HUES48 (cell line): ENCODE results near the gene MCTP1.

Experiments
- H3K27ac ChIP-seq: one replicate; pipeline ENCODE4 v1.7.0; 2013; ENCODE audit warnings: low read depth, low read length, inconsistent platforms
- H3K27me3 ChIP-seq: 2 replicates; pipeline ENCODE4 v1.6.1; 2013; ENCODE audit warnings: mild to moderate bottlenecking, low read length; ENCODE audit not compliant: control insufficient read depth, insufficient read depth
- H3K36me3 ChIP-seq: 2 replicates; pipeline ENCODE4 v1.6.1; 2013; ENCODE audit warnings: low read length; ENCODE audit not compliant: control insufficient read depth, insufficient read depth
- H3K4me1 ChIP-seq: 2 replicates; pipeline ENCODE4 v1.6.1; 2013; ENCODE audit warnings: mild to moderate bottlenecking, low read length; ENCODE audit not compliant: control insufficient read depth, insufficient read depth
- H3K4me3 ChIP-seq: 2 replicates; pipeline ENCODE4 v1.5.1; 2013; ENCODE audit warnings: mild to moderate bottlenecking, low read depth, low read length
- H3K9ac ChIP-seq: 2 replicates; pipeline ENCODE4 v1.6.1; 2013; ENCODE audit warnings: mild to moderate bottlenecking, low read depth, low read length, moderate library complexity
- H3K9me3 ChIP-seq: 2 replicates; pipeline ENCODE4 v1.6.1; 2013; ENCODE audit warnings: low read length; ENCODE audit not compliant: control insufficient read depth, insufficient read depth

Gene MCTP1

DNA sequence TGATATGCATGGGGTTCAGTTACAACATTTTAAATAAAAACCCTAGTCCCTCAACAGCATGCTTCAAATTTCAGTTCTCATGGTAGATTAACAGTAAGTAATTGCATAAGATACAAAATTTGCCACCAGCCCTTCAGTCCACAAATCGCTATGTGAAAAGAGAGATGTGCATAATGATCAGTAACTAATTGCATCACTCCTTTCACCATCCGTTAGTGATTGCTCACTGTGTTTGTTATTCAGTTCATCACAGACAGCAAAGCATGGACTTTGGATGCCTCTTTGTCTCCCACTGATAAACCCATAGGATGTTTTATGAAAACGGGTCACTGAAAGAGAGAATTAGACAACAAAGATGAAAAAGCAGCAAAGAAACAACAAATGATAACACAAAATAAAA lies 103.2 kb downstream of the MCTP1 start:
- Histone ChIP-seq H3K27me3 (no peaks in the 10 kb centered on the region), H3K27ac (no peak overlapping the region)

DNA sequence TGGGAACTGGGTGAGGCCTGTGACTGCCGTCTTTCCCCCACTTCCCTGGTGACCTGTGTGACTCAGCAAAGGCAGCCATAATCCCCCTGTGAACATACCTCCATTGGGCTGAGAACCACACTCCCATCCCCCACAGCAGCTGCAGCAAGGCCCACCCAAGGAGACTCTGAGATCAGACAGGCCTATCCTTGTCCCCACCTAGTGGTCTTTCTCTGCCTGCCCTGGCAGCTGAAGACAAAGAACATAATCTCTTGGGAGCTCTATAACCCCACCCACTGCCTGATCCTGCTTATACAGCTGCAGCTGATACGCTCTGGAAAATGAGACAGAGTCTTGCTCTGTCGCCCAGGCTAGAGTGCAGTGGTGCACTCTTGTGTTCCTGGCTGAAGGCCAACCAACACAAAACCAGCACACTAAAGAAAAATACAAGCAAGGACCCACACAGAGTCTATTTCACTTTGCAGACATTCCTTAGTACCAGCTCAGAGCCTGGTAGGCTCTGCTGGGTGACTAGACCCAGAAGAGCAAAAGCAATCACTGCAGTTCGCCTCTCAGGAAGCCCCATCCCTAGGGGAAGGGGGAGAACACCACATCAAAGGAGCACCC lies 106.7 kb downstream of the MCTP1 start:
- Histone ChIP-seq H3K27ac (peak overlapping the region; percentile 95), H3K4me3 (0 out of 2 replicates have a peak overlapping the region, but pooled peaks have one; percentile 3), H3K27me3 (no peaks in the 10 kb centered on the region), H3K9ac (peak overlapping the region; percentile 42; the same call in 1 of the 2 replicates), H3K36me3 (no peaks in the 10 kb centered on the region), H3K9me3 (no peaks in the 10 kb centered on the region), H3K4me1 (peaks cover 58% of the 10 kb centered on the region)

More for the DNA sequence above, 103.2 kb downstream of the MCTP1 start:
- H3K9ac ChIP-seq, result no peak overlapping the region
- peaks cover 31% of the 10 kb centered on the region for H3K4me1 ChIP-seq
- H3K9me3 ChIP-seq, result no peaks in the 10 kb centered on the region
- no peaks in the 10 kb centered on the region for H3K36me3 ChIP-seq
- H3K4me3 ChIP-seq, result no peak overlapping the region

DNA sequence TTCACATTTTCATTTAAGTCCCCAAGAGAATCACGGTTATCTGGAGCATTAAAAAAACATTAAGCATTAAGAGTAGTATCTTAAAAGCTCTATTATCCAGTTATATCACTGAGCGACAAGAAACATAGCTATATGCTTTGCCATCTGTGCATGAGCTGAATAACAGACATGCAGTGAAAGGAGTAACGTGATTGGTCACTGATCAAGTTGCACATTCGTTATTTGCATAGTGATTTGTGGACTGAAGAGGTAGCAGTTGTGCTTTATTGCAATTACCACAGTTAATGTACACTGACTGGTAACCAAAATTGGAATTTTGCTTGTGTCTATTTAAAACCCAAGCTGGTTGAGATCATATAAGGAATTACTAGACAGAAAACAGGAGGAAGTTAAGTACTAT lies 107.4 kb downstream of the MCTP1 start:
- Histone ChIP-seq H3K9me3 (no peaks in the 10 kb centered on the region), H3K36me3 (no peaks in the 10 kb centered on the region), H3K27ac (peak overlapping the region; percentile 95), H3K4me3 (no peak overlapping the region), H3K4me1 (peaks cover 65% of the 10 kb centered on the region), H3K27me3 (no peaks in the 10 kb centered on the region), H3K9ac (peak overlapping the region; percentile 37; the same call in 1 of the 2 replicates)

DNA sequence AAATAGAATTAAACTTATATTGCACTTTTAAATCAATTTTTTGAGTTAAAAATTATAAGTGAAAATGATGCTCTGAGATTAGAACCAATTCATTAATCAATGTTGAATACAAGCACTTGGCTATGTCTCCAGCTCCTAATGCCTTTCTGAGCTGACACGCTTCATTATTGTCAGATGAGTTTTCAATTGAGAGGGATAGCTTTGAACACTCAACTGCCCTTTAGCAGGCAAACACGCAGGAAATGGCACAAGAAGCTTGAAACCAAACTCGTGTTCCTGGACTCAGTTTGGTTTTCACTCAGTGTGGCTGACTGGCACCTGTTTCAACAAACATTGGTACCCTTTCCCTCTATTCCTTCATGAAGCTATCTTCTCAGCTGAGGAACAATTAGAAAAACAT lies 109.8 kb downstream of the MCTP1 start:
- no peaks in the 10 kb centered on the region for H3K27me3 ChIP-seq
- peaks cover 66% of the 10 kb centered on the region for H3K4me1 ChIP-seq
- H3K9me3 ChIP-seq, result no peaks in the 10 kb centered on the region
- H3K36me3 ChIP-seq, result no peaks in the 10 kb centered on the region
- H3K27ac ChIP-seq, result peak overlapping the region; percentile 40
- no peak overlapping the region for H3K4me3 ChIP-seq
- no peak overlapping the region for H3K9ac ChIP-seq

DNA sequence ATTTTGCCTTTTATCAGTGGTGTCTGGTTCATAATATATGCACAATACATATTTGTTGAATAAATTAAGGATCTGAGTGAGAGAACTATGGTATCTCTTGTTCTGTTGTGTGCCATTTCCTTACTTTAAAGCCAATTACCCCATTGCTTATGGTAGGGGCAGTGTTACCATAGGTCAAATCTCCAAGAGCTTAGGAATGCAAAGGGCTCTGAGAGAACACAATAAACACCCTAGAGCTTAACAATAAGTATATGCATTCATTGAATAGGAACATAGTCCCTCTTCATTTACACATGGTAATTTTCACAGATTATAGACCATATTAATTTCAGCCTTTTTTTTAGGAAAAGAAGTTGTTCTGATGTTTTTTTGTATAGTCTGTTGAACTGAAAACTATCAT lies 112.2 kb downstream of the MCTP1 start:
- Histone ChIP-seq H3K27ac (peak overlapping the region; percentile 45), H3K36me3 (no peaks in the 10 kb centered on the region), H3K9me3 (no peaks in the 10 kb centered on the region), H3K4me3 (no peak overlapping the region), H3K9ac (no peak overlapping the region), H3K27me3 (no peaks in the 10 kb centered on the region), H3K4me1 (peaks cover 44% of the 10 kb centered on the region)

DNA sequence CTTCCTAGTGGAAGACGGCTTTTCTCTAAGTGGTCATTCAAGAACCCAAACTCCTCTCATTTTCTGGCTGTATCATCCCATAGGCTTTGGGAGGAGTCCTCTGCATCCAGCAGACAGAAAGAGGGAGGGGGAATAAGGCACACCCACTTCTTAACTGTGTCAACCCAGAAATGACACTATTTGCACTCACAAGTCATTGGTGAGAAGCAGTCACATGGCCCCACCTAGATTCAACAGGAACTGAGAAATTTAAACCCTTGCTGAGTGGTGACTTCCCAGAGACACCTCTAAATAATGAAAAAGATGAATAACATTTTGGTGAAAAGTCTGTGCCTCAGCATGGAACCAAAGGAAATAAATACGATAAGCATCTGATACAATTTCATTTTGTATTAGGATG lies 120.0 kb downstream of the MCTP1 start:
- Histone ChIP-seq H3K27me3 (no peaks in the 10 kb centered on the region), H3K27ac (no peak overlapping the region), H3K4me1 (peaks cover 16% of the 10 kb centered on the region), H3K36me3 (no peaks in the 10 kb centered on the region), H3K9me3 (no peaks in the 10 kb centered on the region), H3K9ac (no peak overlapping the region), H3K4me3 (no peak overlapping the region)

DNA sequence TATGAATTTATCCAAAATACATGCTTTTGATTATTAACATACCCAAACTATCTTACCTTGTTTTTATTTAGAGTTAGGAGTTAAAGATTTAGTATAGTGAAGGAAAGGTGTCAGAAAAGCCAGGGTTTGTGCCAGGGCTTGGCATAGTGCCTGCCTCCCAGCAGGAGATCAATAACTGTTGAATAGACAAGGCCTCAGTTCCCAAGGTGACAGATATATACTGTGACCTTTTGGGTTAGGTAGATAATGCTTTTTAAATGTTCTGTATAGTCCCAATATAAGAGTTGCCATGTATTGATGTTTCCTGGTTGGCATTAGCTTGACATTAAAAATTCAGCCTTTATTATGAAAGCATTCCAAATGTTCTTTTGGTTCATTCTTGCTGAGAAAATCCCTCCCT lies 121.8 kb downstream of the MCTP1 start:
- Histone ChIP-seq H3K4me1 (peaks cover 16% of the 10 kb centered on the region), H3K27me3 (no peaks in the 10 kb centered on the region), H3K4me3 (no peak overlapping the region), H3K27ac (no peak overlapping the region), H3K36me3 (no peaks in the 10 kb centered on the region), H3K9ac (no peak overlapping the region), H3K9me3 (no peaks in the 10 kb centered on the region)

DNA sequence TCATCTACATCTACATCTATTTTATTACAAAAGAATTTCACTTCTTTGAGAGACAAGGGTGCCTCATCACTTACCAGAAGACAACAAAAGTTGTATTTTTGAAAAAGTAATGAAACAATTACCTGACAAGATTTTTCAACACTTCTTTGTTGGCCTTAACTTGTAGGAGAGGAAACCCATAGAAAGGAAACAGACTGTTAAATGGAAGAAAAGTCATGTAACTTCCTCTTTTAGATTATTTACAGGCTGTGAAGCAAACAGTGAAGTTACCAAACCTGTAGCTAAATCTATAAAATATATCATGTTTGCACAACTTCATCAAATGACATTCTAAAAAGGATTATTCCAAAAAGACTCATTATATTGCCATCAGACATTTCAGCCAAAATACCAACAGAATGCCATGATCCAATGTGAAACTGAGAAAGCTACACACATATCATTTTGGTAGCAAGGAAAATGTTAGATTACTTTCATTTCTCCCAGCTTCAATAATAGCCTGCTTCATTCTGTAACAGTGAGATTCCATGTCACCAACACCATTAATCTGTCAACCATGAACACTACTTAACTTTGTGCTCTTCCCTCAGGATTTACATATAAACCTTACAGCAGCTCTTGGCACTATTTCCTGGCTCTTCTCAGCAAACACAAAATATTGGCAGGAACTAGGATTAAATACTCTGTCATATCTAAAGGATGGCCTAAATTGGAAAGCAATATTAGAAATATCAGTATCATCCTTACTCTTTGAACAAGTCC lies 122.5 kb downstream of the MCTP1 start:
- no peaks in the 10 kb centered on the region for H3K36me3 ChIP-seq
- H3K27me3 ChIP-seq, result no peaks in the 10 kb centered on the region
- no peak overlapping the region for H3K4me3 ChIP-seq
- H3K4me1 ChIP-seq, result peaks cover 16% of the 10 kb centered on the region
- H3K27ac ChIP-seq, result no peak overlapping the region
- H3K9ac ChIP-seq, result no peak overlapping the region
- no peaks in the 10 kb centered on the region for H3K9me3 ChIP-seq

DNA sequence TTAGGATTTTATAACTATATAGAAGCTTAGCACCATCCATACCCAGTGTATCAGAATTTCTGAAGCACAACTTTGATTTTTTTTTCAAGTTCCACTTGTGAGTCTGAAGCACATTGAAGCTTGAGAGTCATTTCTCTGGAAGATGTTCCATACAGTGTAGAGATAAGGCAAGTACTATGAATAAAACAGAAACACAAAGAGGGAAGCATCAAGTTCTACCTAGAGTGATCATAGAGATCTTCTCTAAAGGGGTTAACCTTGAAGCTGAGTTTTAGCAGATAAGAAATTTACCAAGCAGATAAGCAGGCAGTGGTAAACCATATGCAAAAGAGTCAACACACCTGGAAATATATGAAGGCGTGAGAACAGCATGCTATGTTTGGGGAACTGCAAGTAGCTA lies 125.3 kb downstream of the MCTP1 start:
- Histone ChIP-seq H3K9ac (no peak overlapping the region), H3K27ac (no peak overlapping the region), H3K36me3 (no peaks in the 10 kb centered on the region), H3K27me3 (no peaks in the 10 kb centered on the region), H3K4me3 (no peak overlapping the region), H3K4me1 (peaks cover 16% of the 10 kb centered on the region), H3K9me3 (no peaks in the 10 kb centered on the region)

DNA sequence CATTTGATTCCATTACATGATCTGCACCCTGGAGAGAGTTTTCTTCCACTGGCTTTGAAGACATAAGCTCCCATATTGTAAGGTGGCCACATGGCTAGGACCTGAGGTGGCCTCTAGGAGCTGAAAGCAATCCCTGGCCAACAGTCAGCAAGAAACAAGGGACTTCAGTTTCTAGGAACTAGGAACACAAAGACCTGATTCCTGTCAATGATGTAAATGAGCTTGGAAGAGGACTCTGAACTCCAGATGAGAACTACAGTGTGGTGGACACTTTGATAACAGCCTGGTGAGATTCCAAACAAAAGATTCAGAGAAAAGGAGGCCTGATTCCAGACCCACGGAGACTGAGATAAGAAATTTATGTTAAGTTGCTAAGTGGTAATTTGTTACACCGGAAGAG lies 129.0 kb downstream of the MCTP1 start:
- Histone ChIP-seq H3K9me3 (no peaks in the 10 kb centered on the region), H3K27ac (no peak overlapping the region), H3K27me3 (no peaks in the 10 kb centered on the region), H3K36me3 (no peaks in the 10 kb centered on the region), H3K4me1 (no peaks in the 10 kb centered on the region), H3K4me3 (no peak overlapping the region), H3K9ac (no peak overlapping the region)

DNA sequence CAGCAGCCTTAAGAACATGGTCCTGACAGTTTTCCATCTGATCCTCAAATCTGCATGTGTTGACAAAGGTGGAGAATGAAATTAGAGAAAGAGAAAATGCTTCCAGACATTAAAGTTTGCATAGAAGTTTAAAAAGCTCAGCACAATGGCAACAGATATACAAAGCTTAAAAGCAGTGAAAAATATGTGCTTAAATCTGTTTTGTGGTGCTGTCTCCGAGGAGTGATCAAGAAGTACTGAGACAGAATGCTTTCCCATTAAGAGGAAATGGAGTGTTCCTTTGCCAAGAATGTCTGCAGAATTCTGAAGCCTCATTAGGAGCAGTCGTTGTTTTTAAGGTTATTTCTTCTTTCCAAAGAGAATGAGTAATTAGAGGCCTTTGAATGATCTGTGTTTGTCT lies 131.4 kb downstream of the MCTP1 start:
- Histone ChIP-seq H3K4me3 (no peak overlapping the region), H3K9ac (no peak overlapping the region), H3K27me3 (no peaks in the 10 kb centered on the region), H3K36me3 (no peaks in the 10 kb centered on the region), H3K9me3 (no peaks in the 10 kb centered on the region), H3K27ac (no peak overlapping the region), H3K4me1 (no peaks in the 10 kb centered on the region)
